ENCODE measurements around the gene MRPL4.
"Not testable (repeated sequence)": the region's sequence is repeated elsewhere in the genome, so short reads cannot be mapped to it uniquely, and the experiment has no call there.

The MRPL4 gene

DNA sequence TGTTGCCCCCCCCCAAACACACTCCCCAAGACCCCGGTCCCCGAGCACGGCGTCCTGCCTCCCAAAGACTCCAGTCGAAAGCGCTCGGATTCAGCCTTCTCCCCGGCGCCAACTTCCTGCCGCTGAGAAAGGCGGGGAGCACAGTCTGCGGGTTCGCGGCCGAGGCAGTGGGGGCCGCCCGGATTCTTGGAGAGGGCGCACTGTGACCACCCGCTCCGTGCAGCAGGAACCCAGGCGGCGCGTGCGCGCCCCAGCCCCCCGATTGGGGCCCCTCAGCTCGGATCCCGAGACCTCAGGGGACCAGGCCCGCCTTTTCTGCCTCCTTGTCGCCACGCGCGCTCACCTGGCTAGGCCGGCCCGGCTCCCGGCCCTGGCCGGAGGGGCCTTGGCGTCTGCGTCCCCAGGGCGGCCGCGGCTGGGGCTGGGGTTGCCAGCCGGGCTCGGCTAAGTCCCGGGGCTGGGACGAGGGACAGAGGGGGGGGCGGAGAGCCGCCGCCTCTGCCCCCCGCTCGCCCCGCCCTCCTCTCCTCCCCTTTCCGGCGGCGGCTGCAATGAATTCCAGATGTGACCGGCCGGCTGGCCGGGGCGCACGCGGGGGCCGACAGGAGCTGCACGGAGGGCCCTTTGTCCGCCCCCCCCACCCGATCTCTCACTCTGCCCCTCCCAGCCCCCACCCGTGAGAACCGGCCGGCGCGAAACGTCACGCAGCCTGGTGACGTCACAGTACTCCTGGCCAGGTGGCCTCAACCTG lies 21.0 kb upstream of the MRPL4 start, which contains the start of gene S1PR2:
TSS of gene S1PR2 (minus strand) at position 471 of the 751 bp plus-strand sequence. CDS start 6,426 bp downstream, outside the sequence.
- peak; percentile 89 for DNase-seq

GRCh38 chr19:10231612-10232228 lies 20.3 kb upstream of the MRPL4 start:
- no peak for DNase-seq

- DNase-seq = no peak
These were observed 18.1 kb upstream of the MRPL4 start for GRCh38 chr19:10233946-10234345.

- DNase-seq = no peak
These were observed 17.0 kb upstream of the MRPL4 start for GRCh38 chr19:10235003-10235402.

GRCh38 chr19:10235409-10235808 lies 16.6 kb upstream of the MRPL4 start:
- not testable (repeated sequence) for DNase-seq

DNA sequence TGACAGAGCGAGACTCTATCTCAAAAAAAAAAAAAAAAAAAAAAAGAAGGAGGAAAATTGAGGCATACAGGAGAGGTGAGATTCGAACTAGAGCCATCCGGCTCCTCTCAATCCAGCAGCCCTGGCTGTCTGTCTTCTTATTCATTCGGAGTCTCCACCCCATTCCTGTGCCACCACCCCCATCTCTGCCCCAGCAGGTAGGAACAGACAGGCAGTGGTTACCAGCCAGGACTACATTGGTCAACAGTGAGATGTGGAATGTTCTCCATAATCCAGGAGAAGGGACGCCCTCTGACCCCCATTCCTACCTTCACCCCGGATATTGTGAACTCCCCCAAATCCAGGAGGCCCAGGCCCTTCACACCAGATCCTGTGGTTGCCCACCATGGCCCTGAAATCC lies 14.3 kb upstream of the MRPL4 start:
- no peak for DNase-seq

DNA sequence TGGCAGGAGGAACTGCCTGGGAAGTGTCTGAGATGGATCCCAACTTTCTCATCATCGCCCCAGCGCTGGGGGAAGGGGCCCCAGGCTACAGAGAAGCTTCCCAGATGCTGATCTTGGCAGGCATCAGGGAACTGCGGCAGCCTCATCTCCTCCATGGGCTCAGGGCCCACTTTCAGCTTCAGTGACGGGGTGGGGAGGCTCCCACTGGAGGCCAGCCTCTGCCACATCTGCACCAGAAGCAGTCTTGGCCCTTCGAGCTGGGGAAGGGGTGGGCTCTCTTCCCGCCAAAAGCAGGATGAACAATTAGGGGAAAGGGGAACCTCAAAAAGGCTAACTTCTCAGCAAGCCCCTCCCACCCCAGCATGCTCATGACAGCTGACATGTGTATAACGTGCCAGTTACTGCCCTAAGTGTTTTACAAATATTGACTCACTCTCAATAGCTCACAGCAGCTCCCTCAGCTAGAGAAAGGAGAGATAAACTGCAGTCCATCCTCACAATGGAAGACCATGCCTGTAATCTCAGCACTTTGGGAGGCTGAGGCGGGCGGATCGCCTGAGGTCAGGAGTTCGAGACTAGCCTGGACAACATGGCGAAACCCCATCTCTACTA lies 13.7 kb upstream of the MRPL4 start:
- peak; percentile 89 for DNase-seq

GRCh38 chr19:10241826-10242449 lies 10.1 kb upstream of the MRPL4 start:
- DNase-seq = not testable (repeated sequence)

GRCh38 chr19:10243606-10244005 lies 8.4 kb upstream of the MRPL4 start:
- no peak for DNase-seq

DNA sequence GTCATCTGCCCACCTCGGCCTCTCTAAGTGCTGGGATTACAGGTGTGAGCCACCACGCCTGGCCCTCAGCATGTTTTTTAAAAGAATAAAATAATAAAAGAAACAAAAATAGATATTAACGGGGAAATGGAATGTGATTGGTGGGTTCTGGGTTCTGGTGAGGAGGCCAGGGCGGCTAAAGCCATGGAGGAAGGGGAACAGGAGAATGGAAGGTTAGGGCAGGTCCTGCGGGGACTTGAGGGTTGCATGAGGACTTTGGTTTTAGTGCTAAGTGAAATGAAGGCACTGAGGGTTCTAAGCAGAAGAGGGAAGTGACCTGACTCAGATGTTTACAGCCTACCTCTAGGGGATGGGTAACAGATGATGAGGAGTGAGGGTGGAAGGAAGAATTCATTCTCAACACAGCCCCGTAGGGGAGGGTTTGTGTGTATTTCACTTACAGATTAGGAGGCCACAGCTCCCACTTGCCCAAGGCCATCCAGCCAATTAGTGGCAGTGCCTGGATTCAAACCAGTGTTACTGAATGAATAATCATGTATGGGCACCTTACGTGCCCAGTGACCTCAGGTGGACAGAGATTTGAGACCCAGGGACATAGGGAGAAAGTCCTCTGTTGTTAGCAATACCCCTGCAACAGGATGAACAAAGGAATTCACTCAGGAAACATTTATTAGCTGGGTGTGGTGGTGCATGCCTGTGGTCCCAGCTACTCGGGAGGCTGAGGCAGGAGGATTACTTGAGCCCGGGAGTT lies 6.7 kb upstream of the MRPL4 start:
- DNase-seq = no peak

DNA sequence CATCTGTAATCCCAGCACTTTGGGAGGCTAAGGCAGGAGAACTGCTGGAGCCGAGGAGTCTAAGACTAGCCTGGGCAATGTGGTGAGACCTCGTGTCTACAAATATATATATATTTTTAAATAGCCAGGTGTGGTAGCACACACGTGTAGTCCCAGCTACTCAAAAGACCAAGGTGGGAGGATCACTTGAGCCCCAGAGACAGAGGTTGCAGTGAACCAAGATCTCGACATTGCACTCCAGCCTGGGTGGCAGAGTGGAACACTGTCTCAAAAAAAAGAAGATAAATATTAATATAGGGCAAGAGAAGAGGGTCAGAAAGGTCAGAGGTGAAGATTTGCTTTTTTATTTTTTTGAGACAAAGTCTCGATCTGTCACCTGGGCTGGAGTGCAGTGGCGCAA lies 5.5 kb upstream of the MRPL4 start:
- no peak for DNase-seq

- DNase-seq = no peak
These were observed 693 bp downstream of the MRPL4 start for GRCh38 chr19:10252707-10253106.

GRCh38 chr19:10254244-10254643 lies 2.2 kb downstream of the MRPL4 start:
- DNase-seq = no peak

GRCh38 chr19:10255358-10255757 lies 3.3 kb downstream of the MRPL4 start:
- DNase-seq = no peak

- no peak for DNase-seq
These were observed 4.5 kb downstream of the MRPL4 start for GRCh38 chr19:10256551-10256950.

- no peak for DNase-seq
These were observed 5.1 kb downstream of the MRPL4 start for GRCh38 chr19:10256970-10257615.

DNA sequence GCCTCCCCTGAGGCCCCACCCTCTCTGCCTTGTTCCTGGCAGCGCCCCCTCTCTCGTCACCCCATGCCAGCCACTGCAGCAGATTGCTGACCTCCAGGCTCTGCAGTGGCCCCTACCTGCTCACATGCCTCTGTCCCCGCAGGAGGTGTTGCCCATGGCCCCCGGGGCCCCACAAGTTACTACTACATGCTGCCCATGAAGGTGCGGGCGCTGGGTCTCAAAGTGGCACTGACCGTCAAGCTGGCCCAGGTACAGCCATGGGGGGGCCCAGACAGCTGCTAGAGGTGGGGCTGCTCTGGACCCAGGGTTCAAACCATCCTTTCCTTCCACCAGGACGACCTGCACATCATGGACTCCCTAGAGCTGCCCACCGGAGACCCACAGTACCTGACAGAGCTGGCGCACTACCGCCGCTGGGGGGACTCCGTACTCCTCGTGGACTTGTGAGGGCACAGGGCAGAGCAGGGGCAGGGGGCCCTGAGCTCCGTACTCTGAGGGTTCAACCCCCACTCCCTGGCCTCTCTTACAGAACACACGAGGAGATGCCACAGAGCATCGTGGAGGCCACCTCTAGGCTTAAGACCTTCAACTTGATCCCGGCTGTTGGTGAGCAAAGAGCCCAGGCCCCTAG lies 6.2 kb downstream of the MRPL4 start:
- no peak for DNase-seq

DNA sequence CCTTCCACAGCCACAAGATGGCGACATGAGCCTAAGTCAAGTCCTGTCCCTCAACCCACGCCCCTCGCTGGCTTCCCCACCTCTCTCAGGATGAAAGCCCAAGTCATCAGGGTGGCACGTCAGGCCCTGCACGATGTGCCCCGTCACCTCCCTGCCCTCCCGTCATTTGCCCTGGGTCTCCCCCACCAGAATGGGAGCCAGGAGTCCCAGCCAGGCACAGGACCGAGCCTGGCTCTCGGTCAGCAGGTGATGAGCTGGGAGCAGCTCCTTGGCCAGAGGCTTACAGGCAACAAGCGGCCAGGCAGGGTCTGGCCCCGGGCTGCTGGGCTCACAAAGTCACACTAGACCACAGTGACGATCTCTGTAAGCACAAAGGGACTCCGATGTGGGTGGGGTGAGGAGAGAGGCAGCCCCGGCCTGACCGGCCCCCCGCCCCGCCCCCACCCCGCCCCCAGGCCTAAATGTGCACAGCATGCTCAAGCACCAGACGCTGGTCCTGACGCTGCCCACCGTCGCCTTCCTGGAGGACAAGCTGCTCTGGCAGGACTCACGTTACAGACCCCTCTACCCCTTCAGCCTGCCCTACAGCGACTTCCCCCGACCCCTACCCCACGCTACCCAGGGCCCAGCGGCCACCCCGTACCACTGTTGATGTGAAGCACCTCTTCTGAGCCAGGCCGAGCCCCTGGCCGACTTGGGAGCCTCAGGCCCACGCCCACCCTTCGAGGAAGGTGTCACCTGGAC lies 7.3 kb downstream of the MRPL4 start:
- peak; percentile 80 for DNase-seq

GRCh38 chr19:10260141-10260584 lies 8.1 kb downstream of the MRPL4 start:
- DNase-seq = peak; percentile 41

- no peak for DNase-seq
These were observed 10.8 kb downstream of the MRPL4 start for GRCh38 chr19:10262771-10263170.

- no peak for DNase-seq
These were observed 14.7 kb downstream of the MRPL4 start for GRCh38 chr19:10266706-10267105.
